Measurements from ENCODE around the gene IKZF2. TPM values are rescaled to one million over a fixed set of nuclear protein-coding genes. Genes with fewer than 3 reads are reported as not detected.

The IKZF2 gene
- total and polyA plus RNA-seq, 10 of the 15 experiments (the other 5 are each of a cell fraction or from before 2014, with no cell fraction given), result 15.2 to 266 (median 87.2) TPM

- intact Hi-C loops (cut with micrococcal nuclease; ENCODE audit: unreplicated experiment) (no loop called here), in situ Hi-C loops (cut with MboI) (loop anchor here (25.0 kb wide), 1 partner anchor 1735 kb away; no protein-coding TSS in a partner anchor)
- Histone ChIP-seq H3K9ac (ENCODE audit: control insufficient read depth, insufficient read depth, low read length) (no peak overlapping the region), H3K27ac (ENCODE audit: control insufficient read depth, insufficient read depth) (no peak overlapping the region), H3K36me3 (ENCODE audit: control insufficient read depth in 2 of 2, insufficient read depth in 2 of 2, low read length in 1 of 2) (peaks cover 5 to 12% of the 10 kb centered on the region in 2 experiments), H3K4me1 (ENCODE audit: control insufficient read depth, insufficient read depth, low read length) (peaks cover 28% of the 10 kb centered on the region; the same call in 1 of the 2 replicates), H3K4me3 (no peak overlapping the region), H3K9me3 (replicated peaks; ENCODE audit: control insufficient read depth, insufficient read depth, low read length) (no peaks in the 10 kb centered on the region), H3K27me3 (replicated peaks in 1 of 2; ENCODE audit: control insufficient read depth in 2 of 2, insufficient read depth in 2 of 2, low read length in 1 of 2) (no peaks in the 10 kb centered on the region), H2AFZ (ENCODE audit: control insufficient read depth, low read depth, low read length) (no peak overlapping the region), H4K20me1 (ENCODE audit: control insufficient read depth, insufficient read depth) (peaks cover 2% of the 10 kb centered on the region; the same call in 1 of the 2 replicates), H3K79me2 (ENCODE audit: control insufficient read depth, insufficient read depth, low read length) (peaks cover 52% of the 10 kb centered on the region), H3K4me2 (ENCODE audit: control insufficient read depth, insufficient read depth) (no peak overlapping the region)
- RAD21 ChIA-PET (ENCODE audit: unreplicated experiment), result interaction anchor here (1.1 to 2.1 kb wide), 5 partner anchors 9 to 150 kb away, joined by 3 to 7 read pairs (median 6); partner anchors contain the start of gene IKZF2
- DNase-seq (ENCODE audit: low read depth, low spot score) (no peak), ATAC-seq (peak; percentile 55), FAIRE-seq (no peak)
- CTCF ChIA-PET, result interaction anchor here (0.7 to 2.1 kb wide), 4 partner anchors 21 to 761 kb away, joined by 3 to 7 read pairs (median 3); no protein-coding TSS in a partner anchor
- BruUV-seq (replicated peaks), result no TSS peak
- POLR2A ChIA-PET, result no interaction called here
- peak; percentile 10 for TF ChIP-seq E2F8 (IDR thresholded peaks at IDR 0.05; ENCODE audit: low read depth, partially characterized antibody)
- peak; percentile 22; the same call in 1 of the 2 replicates for TF ChIP-seq BACH1 (IDR thresholded peaks at IDR 0.05; ENCODE audit: borderline replicate concordance)
- no peak for TF ChIP-seq ZZZ3 (IDR thresholded peaks at IDR 0.05; ENCODE audit: control insufficient read depth, insufficient read length, low read depth)
- TF ChIP-seq EED (IDR thresholded peaks at IDR 0.05; ENCODE audit: low read depth), result no peak
- TF ChIP-seq POLR2AphosphoS2 (IDR thresholded peaks at IDR 0.05; ENCODE audit: low read depth, low read length), result peak; percentile 64; the same call in 1 of the 2 replicates
- SMC1A ChIA-PET (ENCODE audit: uncharacterized antibody, unreplicated experiment), result interaction anchor here (1.0 to 3.1 kb wide), 9 partner anchors 10 to 148 kb away, joined by 3 to 13 read pairs (median 5); partner anchors contain the start of gene IKZF2
Observed at GRCh38 chr2:213002383-213002782, 149.0 kb downstream of the IKZF2 start.

Measured in GM12878 (cell line).